GM21529 (cell line): ENCODE data around the gene GPR17.

ENCODE experiments used
- ATAC-seq: cut with Tn5 transposase; IDR thresholded peaks from one replicate; pipeline ENCODE4 v1.9.1; 2021; ENCODE audit not compliant: unreplicated experiment

GPR17 gene

DNA sequence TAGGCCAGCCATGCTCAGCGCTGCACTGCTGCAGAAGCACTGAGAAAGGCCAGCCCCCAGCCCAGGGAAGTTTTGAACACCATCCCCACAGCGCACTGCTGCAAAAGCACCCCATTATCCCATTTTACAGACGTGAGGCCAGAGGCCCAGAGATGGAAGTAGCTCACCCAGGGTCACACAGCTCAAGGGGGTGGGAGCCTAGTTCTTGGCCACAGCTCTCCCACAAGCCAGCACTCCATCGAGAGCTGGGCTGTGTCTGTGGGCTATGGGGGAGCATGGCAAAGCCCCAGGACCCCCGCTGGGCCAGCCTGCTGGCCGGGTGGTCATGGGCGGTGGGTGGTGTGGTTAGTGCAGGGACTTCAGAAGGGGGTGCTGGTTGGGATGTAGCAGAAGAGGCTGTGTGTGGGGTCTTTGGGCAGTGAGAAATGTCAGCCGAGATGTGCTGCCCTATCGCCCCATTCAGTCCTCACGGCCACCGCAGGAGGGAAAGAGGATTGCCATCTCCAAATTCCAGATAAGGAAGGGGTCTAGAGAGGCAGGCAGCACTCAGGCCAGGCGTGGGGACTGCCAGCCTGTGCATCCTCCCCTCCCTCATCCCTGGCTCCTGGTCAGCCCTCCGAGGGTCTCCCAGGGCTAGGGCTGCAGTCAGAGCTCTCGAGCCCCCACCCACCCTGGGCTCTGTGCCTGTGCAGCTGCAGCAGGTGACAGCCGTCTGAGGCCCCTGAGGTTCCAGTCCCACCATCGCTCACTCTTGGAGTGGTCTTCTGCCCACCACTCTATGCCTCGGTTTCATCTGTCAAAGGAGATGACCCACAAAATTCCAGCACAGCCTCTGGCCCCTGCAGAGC, 17.0 kb upstream of the GPR17 start:
- no peak for ATAC-seq

GRCh38 chr2:127629637-127630036, 16.3 kb upstream of the GPR17 start:
- ATAC-seq: no peak

DNA sequence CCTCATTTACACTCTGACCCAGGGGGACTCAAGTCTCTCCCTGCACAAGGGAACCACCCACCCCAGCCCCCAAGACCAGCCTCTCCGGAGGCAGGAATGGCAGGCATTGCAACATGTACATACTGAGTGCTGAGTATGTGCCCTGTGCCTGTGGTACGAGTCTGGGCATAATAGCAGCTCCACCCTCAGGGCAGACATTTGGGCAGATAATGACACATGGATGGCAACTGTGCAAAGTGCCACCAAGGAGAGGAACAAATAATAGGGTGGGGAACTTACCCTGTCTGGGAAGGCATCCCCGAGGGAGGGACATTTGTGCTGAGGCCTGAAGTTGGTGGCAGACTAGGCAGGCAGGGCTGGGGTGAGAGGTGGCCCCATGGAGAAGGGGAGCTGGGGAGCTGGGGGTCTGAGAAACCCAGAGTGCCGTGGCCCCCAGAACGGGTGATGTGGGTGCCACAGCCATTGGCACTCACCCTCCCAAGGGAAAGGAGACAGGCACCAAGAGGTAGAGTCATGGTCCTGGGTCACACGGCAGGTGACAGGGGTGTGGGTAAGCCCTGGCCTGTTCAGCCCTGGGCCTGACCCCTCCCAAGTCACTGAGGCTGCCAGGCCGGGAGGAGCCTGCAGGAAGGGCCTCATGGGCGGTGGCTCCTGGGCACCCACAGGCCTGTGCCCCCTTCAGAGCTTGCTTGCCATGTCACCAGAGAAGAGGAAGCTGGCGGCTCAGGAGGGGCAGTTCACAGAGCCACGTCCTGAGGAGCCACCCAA, 15.7 kb upstream of the GPR17 start:
- no peak for ATAC-seq

GRCh38 chr2:127630864-127631540, 15.0 kb upstream of the GPR17 start:
- no peak for ATAC-seq

GRCh38 chr2:127631541-127631996, 14.4 kb upstream of the GPR17 start:
- ATAC-seq: no peak

- ATAC-seq: no peak
Observed at GRCh38 chr2:127631997-127632581, 13.9 kb upstream of the GPR17 start.

- peak; percentile 64 for ATAC-seq
Observed at GRCh38 chr2:127632592-127633489, 13.1 kb upstream of the GPR17 start.

DNA sequence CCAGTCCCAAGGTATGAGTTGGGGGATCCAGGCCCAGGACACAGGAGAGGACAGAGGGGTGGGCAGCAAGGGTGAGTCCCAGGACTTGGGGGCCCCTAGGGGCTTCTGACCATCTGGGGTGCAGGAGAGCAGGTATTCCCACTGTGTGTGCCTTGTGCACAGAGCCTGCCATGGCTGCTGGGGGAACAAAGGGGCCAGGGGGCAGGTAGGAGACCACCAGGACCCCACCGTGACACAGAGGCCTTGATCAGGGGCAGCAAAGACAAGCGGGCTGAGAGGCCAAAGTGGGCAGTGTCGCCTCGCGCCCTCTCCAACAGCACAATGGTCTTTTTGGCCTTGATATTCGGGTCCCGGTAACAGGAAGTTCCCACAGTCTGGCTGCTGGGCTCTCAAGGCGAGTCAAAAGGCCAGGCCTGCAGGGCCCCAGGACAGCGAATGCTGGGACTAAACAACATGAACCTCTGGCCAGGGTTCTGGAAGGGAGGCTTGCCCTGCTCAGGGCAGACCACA, 12.3 kb upstream of the GPR17 start:
- ATAC-seq: no peak

- no peak for ATAC-seq
Observed at GRCh38 chr2:127634066-127634617, 11.8 kb upstream of the GPR17 start.

DNA sequence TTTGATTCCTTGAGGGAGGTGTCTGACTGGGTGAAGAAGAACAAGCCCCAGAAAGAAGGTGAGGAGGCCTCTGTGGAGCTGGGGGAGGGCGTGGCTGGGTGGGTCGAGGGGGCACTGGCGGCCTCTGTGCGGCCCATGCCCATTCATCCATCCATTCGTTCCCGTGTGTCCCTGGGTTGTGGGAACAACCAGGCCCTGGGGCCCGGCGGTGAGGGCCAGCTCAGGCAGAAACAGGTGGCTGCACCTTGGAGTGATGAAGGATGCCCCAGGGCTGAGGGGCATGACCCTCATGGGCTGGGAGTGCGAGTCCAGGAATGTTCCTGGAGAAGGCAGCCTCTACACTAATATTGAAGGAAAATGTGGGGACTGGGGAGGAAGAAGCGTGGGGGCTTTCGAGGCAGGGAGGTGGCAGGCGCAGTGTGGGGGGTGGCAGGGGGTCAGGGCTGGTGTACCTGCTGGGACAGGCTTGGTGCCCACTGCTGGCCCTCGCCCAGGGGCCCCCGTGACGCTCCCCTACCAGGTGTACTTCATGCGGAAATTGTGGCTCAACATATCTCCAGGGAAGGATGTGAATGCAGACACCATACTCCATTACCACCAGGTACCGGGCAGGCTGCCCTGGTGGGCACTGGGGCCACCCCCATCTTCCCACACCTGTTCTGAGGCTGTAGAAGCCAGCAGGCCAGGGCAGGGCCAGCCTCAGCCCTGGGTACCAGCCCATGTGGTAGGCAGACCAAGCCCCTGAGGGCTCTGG, 11.2 kb upstream of the GPR17 start:
- no peak for ATAC-seq

- no peak for ATAC-seq
Observed at GRCh38 chr2:127635380-127636237, 10.3 kb upstream of the GPR17 start.

DNA sequence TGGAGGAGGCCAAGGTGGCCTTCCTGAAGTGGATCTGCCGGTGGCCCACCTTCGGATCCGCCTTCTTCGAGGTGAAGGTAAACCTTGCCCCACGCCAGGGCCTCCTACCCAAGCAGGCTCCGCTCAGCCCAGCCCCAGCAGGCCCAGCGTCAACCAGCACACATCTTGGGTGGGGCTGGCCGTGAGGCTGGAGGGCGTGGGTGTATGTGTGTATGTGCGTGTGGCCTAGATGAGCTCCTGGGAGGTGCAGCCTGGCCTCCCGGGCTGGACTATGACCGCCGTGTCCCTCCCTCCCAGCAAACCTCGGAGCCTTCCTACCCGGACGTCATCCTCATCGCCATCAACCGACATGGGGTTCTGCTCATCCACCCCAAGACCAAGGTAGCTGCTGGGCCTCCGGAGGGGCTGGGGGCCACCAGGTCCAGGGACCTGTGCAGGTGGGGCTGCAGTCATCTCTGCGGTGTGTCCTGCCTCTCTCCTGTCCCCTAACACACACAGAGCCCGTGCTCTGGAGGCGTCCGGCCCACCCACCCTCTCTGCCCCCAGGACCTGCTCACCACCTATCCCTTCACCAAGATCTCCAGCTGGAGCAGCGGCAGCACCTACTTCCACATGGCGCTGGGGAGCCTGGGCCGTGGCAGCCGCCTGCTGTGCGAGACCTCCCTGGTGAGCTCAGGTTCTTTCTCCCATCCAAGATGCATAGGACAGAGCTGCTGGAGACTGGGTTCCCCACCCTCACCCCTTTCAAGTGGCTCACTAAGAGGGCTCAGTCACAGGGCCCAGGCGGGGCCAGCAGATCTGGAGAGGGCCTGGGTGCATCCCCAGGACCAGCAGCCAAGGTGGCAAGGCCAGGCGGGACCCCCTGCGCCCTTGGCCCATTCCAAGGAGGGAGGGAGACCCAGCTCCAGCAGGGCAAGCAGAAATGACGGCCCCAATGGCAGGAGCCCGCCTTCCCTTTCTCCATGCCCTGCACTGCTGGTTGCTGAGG, 9.4 kb upstream of the GPR17 start:
- no peak for ATAC-seq

- no peak for ATAC-seq
Observed at GRCh38 chr2:127637236-127637630, 8.7 kb upstream of the GPR17 start.

GRCh38 chr2:127637725-127638252, 8.2 kb upstream of the GPR17 start:
- ATAC-seq: no peak

DNA sequence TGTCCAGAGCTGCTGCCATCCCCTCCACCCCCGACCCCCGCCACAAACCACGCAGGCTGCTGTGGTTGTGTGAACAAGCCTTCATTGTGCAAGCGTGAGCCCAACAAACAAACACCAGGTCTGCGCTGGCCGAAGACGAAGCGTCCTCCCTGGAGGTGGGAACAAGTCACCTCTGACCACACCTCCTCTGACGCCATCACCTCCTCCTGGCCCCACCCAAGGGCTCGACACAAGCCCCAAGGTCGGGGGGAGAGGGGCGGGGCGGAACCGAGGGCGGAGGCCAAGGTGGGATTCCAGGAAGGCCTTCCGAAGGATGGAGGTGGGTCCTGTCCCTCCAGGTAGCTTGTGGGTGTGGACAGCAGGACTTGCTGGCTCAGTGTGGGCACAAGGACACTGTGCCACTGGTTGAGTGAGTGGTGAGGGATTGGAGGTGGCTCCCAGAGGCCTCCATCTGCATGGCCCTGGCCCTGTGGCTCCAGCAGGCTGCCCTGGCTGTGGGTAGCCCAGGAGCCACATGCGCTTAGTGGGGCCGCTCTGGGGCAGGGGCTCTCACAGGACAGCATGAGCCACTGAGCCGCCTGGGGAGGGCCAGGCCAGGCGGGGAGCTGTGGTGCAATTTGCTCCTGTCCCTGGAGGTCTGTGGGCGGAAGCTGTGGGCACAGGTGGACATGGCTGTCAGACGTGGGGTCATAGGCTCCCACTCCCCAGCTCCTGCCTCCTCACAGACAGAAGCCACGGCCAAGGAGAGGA, 7.4 kb upstream of the GPR17 start:
- no peak for ATAC-seq

DNA sequence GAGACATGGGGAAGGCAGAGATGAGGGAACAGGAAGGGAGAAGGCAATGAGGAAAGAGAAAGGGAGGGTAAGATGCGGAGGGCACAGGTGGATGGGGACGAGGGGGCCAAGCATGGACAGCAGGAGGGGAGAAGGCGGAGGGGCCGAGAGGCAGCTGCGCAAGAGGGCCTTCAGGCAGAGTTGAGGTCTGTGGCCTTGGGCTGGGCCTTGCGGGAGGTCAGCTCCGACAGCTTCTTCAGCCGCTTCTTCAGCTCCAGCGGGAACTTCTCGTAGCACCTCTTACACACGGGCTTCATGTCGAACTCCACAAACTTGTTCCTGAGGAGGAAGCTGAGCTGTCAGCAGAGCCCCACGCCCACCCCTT, 6.9 kb upstream of the GPR17 start:
- ATAC-seq: no peak
